ENCODE results near the gene TARS3. TPM values are rescaled to one million over a fixed set of nuclear protein-coding genes. Genes with fewer than 3 reads are reported as not detected.

Gene TARS3
- total and polyA plus RNA-seq, 8 donors = 3.4 to 53.1 (median 15.6) TPM

- Histone ChIP-seq H3K4me3 (no peak overlapping the region), H3K27ac (no peak overlapping the region), H3K27me3 (no peaks in the 10 kb centered on the region), H3K36me3 (peaks cover 34 to 68% (median 60%) of the 10 kb centered on the region in 4 donors), H3K4me1 (peaks cover 27 to 56% (median 40%) of the 10 kb centered on the region in 4 donors), H3K9me3 (no peaks in the 10 kb centered on the region)
- intact Hi-C loops (cut with DNase I; ENCODE audit: low total_unique reads) = no loop called here
- DNase-seq = no peak
- 88 to 95% (median 92%) methylated on average over 6 of the region's 6 CpGs for WGBS, 5 donors
- TF ChIP-seq CTCF (IDR thresholded peaks at IDR 0.05) = no peak
- no peak for TF ChIP-seq EP300 (IDR thresholded peaks at IDR 0.05)
- TF ChIP-seq POLR2AphosphoS5 (IDR thresholded peaks at IDR 0.05) = no peak
- TF ChIP-seq POLR2A (IDR thresholded peaks at IDR 0.05) = no peak
Observed at GRCh38 chr15:101648356-101648755, 75.9 kb downstream of the TARS3 start.

- H3K27ac ChIP-seq = no peak overlapping the region
- H3K4me1 ChIP-seq = peaks cover 19 to 59% (median 35%) of the 10 kb centered on the region in 4 donors
- H3K4me3 ChIP-seq = no peak overlapping the region
- intact Hi-C loops (cut with DNase I; ENCODE audit: low total_unique reads) = no loop called here
- H3K9me3 ChIP-seq = no peaks in the 10 kb centered on the region
- peaks cover 40 to 79% (median 71%) of the 10 kb centered on the region in 4 donors for H3K36me3 ChIP-seq
- TF ChIP-seq EP300 (IDR thresholded peaks at IDR 0.05) (no peak), POLR2AphosphoS5 (IDR thresholded peaks at IDR 0.05) (no peak), POLR2A (IDR thresholded peaks at IDR 0.05) (no peak), CTCF (IDR thresholded peaks at IDR 0.05) (no peak)
- no peaks in the 10 kb centered on the region for H3K27me3 ChIP-seq
- WGBS, 5 donors = 64 to 78% (median 77%) methylated on average over 3 of the region's 3 CpGs
- DNase-seq = no peak
Observed at GRCh38 chr15:101647251-101647650, 77.0 kb downstream of the TARS3 start.

- no peak for TF ChIP-seq POLR2A (IDR thresholded peaks at IDR 0.05)
- no peak for TF ChIP-seq EP300 (IDR thresholded peaks at IDR 0.05)
- TF ChIP-seq POLR2AphosphoS5 (IDR thresholded peaks at IDR 0.05) = no peak
- no peak for TF ChIP-seq CTCF (IDR thresholded peaks at IDR 0.05)
- Histone ChIP-seq H3K27me3 (no peaks in the 10 kb centered on the region), H3K4me1 (peaks cover 19 to 65% (median 38%) of the 10 kb centered on the region in 4 donors), H3K27ac (no peak overlapping the region), H3K36me3 (peaks cover 41 to 84% (median 76%) of the 10 kb centered on the region in 4 donors), H3K9me3 (no peaks in the 10 kb centered on the region), H3K4me3 (no peak overlapping the region)
- 68 to 79% (median 71%) methylated on average over 8 of the region's 8 CpGs for WGBS, 5 donors
- no peak for DNase-seq
- intact Hi-C loops (cut with DNase I; ENCODE audit: low total_unique reads) = no loop called here
Observed at GRCh38 chr15:101646672-101647071, 77.6 kb downstream of the TARS3 start.

GRCh38 chr15:101642361-101642760 lies 81.9 kb downstream of the TARS3 start:
- intact Hi-C loops (cut with DNase I; ENCODE audit: low total_unique reads) = loop anchor here (5.0 kb wide), 1 partner anchor 345 kb away; the partner anchor contains the start of gene SNRPA1
- TF ChIP-seq CTCF (IDR thresholded peaks at IDR 0.05) = no peak
- WGBS, 5 donors = 57 to 67% (median 65%) methylated on average over 11 of the region's 11 CpGs

More at GRCh38 chr15:101642361-101642760, 81.9 kb downstream of the TARS3 start:
- DNase-seq = peak in 1 of 2 donors; percentile 26
- Histone ChIP-seq H3K27me3 (no peaks in the 10 kb centered on the region), H3K9me3 (no peaks in the 10 kb centered on the region), H3K4me3 (no peak overlapping the region), H3K4me1 (peaks cover 0 to 38% (median 17%) of the 10 kb centered on the region in 4 donors), H3K27ac (peak overlapping the region in 4 of 5 donors; percentile 21 to 61 (median 48)), H3K36me3 (peaks cover 40 to 81% (median 80%) of the 10 kb centered on the region in 4 donors)

Measured in stomach (tissue), 9 donors.